Measurements from ENCODE around the gene HES5. TPM values are rescaled to one million over a fixed set of nuclear protein-coding genes. Genes with fewer than 3 reads are reported as not detected.

HES5 gene
- polyA plus RNA-seq, 1 of the 3 experiments (the other 2 are of a cell fraction): 0.03 TPM

- no peaks in the 10 kb centered on the region for H3K79me2 ChIP-seq (ENCODE audit: insufficient read depth)
- no peaks in the 10 kb centered on the region for H3K27me3 ChIP-seq (ENCODE audit: insufficient read depth)
- no peak overlapping the region; a peak in 1 of 4 replicates for H3K4me3 ChIP-seq (ENCODE audit: low read depth in 2 of 2, low read length in 1 of 2)
- ChIA-PET CTCF (interaction anchor here (0.6 to 5.1 kb wide), 28 partner anchors 8 to 353 kb away, joined by 3 to 53 read pairs (median 7); partner anchors contain the start of genes FAAP20, HES5, PANK4 and PRXL2B), POLR2A (interaction anchor here (1.2 to 1.4 kb wide), 2 partner anchors 22 to 41 kb away, joined by 3 to 4 read pairs; no protein-coding TSS in a partner anchor)
- H3K4me2 ChIP-seq: no peak overlapping the region
- H3K9ac ChIP-seq: no peak overlapping the region
- H3K9me2 ChIP-seq: no peaks in the 10 kb centered on the region
- H3K36me3 ChIP-seq (replicated peaks in 1 of 2; ENCODE audit: control insufficient read depth in 1 of 2, insufficient read depth in 2 of 2, low read length in 1 of 2): no peaks in the 10 kb centered on the region
- H3K9me3 ChIP-seq: no peaks in the 10 kb centered on the region
- H4K20me1 ChIP-seq (ENCODE audit: insufficient read depth): no peaks in the 10 kb centered on the region
- H3K27ac ChIP-seq (ENCODE audit: low read depth in 2 of 2, low read length in 1 of 2): no peak overlapping the region
- WGBS (ENCODE audit: low lambda C conversion rate): 45% methylated on average over 15 of the region's 17 CpGs
- no peaks in the 10 kb centered on the region for H3F3A ChIP-seq (replicated peaks; ENCODE audit: insufficient read depth)
- peak; percentile 89 for DNase-seq
- peaks cover 0 to 42% of the 10 kb centered on the region in 2 experiments; a peak in 1 of 4 replicates for H3K4me1 ChIP-seq (ENCODE audit: control insufficient read depth in 1 of 2, insufficient read depth in 2 of 2, low read depth in 1 of 2, low read length in 1 of 2)
- no peak overlapping the region for H2AFZ ChIP-seq (ENCODE audit: low read depth)
- TF ChIP-seq RFX5 (IDR thresholded peaks at IDR 0.05; ENCODE audit: low read length): no peak
- TF ChIP-seq TEAD4 (IDR thresholded peaks at IDR 0.05; ENCODE audit: borderline replicate concordance, insufficient read depth): no peak
- TF ChIP-seq TCF12 (IDR thresholded peaks at IDR 0.05): no peak
- peak; percentile 97 for TF ChIP-seq SMC3 (IDR thresholded peaks at IDR 0.05; ENCODE audit: low read depth, low read length)
- TF ChIP-seq SIN3A (IDR thresholded peaks at IDR 0.05; ENCODE audit: borderline replicate concordance, low read depth, low read length): no peak
- TF ChIP-seq MXI1 (IDR thresholded peaks at IDR 0.05; ENCODE audit: low read depth, low read length): no peak
- no peak for TF ChIP-seq POLR2AphosphoS5 (IDR thresholded peaks at IDR 0.05; ENCODE audit: low read depth, low read length)
- no peak for TF ChIP-seq TAF1 (IDR thresholded peaks at IDR 0.05; ENCODE audit: borderline replicate concordance, low read depth, low read length)
- no peak for TF ChIP-seq FOXM1 (IDR thresholded peaks at IDR 0.05; ENCODE audit: low read depth)
- no peak for TF ChIP-seq REST (IDR thresholded peaks at IDR 0.05; ENCODE audit: low read depth, low read length)
- no peak for TF ChIP-seq NRF1 (IDR thresholded peaks at IDR 0.05; ENCODE audit: low read depth, low read length)
- TF ChIP-seq EP300 (IDR thresholded peaks at IDR 0.05; ENCODE audit: borderline replicate concordance in 1 of 2, low read depth in 1 of 2, low read length in 1 of 2): no peak
- no peak for TF ChIP-seq FOXJ3 (CRISPR knock-in tag; IDR thresholded peaks at IDR 0.05)
- TF ChIP-seq IRF3 (IDR thresholded peaks at IDR 0.05; ENCODE audit: low read depth, low read length): no peak
- TF ChIP-seq CTCF (IDR thresholded peaks at IDR 0.05): peak; percentile 83
- TF ChIP-seq JUND (IDR thresholded peaks at IDR 0.05): no peak
- no peak for TF ChIP-seq MAX (IDR thresholded peaks at IDR 0.05; ENCODE audit: low read depth)
- no peak for TF ChIP-seq CHD2 (IDR thresholded peaks at IDR 0.05; ENCODE audit: low read length, partially characterized antibody)
- no peak for TF ChIP-seq MEF2A (IDR thresholded peaks at IDR 0.05; ENCODE audit: borderline replicate concordance, low read depth)
- TF ChIP-seq USF1 (IDR thresholded peaks at IDR 0.05; ENCODE audit: borderline replicate concordance, low read depth): no peak
- peak; percentile 93 for TF ChIP-seq RAD21 (IDR thresholded peaks at IDR 0.05; ENCODE audit: low read length)
- TF ChIP-seq ELF1 (IDR thresholded peaks at IDR 0.05): 0 out of 2 replicates have a peak, but pooled peaks have one; percentile 10
- TF ChIP-seq GABPA (IDR thresholded peaks at IDR 0.05; ENCODE audit: low read depth): no peak
- no peak for TF ChIP-seq YY1 (IDR thresholded peaks at IDR 0.05; ENCODE audit: low read depth)
- no peak for TF ChIP-seq ZBTB33 (IDR thresholded peaks at IDR 0.05; ENCODE audit: borderline replicate concordance, low read depth)
- no peak for TF ChIP-seq RXRA (IDR thresholded peaks at IDR 0.05; ENCODE audit: borderline replicate concordance, low read depth)
These were observed 18.1 kb upstream of the HES5 start for GRCh38 chr1:2548068-2548589.

Data from SK-N-SH (cell line).